ENCODE results near the gene MLANA.

- no peak for TF ChIP-seq CTCF (IDR thresholded peaks at IDR 0.05)
- no peak for TF ChIP-seq POLR2A (IDR thresholded peaks at IDR 0.05)
Observed at GRCh38 chr9:5918460-5918859, 27.8 kb downstream of the MLANA start.

Data from upper lobe of left lung (tissue), 4 donors.